HG03432 (cell line): ENCODE measurements around the gene CYTH3.
"Not testable (repeated sequence)": the region's sequence is repeated elsewhere in the genome, so short reads cannot be mapped to it uniquely, and the experiment has no call there.

ENCODE experiments used
- ATAC-seq: cut with Tn5 transposase; IDR thresholded peaks from one replicate; pipeline ENCODE4 v1.9.1; 2021; ENCODE audit warnings: mild to moderate bottlenecking, moderate library complexity; ENCODE audit not compliant: unreplicated experiment

The CYTH3 gene

GRCh38 chr7:6234384-6234783, 38.0 kb downstream of the CYTH3 start:
- peak; percentile 78 for ATAC-seq

GRCh38 chr7:6232534-6232933, 39.9 kb downstream of the CYTH3 start:
- peak; percentile 32 for ATAC-seq

DNA sequence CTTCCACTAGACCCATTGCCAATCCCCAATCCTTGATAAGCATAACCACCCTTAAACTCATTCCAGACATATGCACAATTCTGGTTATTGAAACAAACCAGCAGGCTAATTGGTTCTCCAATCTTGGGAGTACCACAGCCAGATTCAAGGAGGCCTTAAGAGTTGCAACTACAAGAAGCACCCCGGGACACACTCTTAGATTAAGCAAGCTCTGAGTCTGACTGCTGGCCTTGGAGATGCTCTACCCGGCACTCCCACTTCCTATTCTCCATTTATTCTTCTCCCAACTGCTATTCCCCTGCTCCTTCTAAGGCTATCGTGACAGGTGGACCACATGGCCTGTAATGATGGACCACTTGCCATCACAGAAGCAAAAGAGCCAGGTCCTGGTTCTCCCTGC, 40.3 kb downstream of the CYTH3 start:
- ATAC-seq = no peak

- no peak for ATAC-seq
Measured at GRCh38 chr7:6231184-6231583, 41.2 kb downstream of the CYTH3 start.

- not testable (repeated sequence) for ATAC-seq
Measured at GRCh38 chr7:6229284-6229683, 43.1 kb downstream of the CYTH3 start.

GRCh38 chr7:6228361-6229229, 43.8 kb downstream of the CYTH3 start:
- ATAC-seq = peak; percentile 84

GRCh38 chr7:6227294-6227846, 45.1 kb downstream of the CYTH3 start:
- ATAC-seq = no peak

GRCh38 chr7:6226194-6226799, 46.1 kb downstream of the CYTH3 start:
- no peak for ATAC-seq

DNA sequence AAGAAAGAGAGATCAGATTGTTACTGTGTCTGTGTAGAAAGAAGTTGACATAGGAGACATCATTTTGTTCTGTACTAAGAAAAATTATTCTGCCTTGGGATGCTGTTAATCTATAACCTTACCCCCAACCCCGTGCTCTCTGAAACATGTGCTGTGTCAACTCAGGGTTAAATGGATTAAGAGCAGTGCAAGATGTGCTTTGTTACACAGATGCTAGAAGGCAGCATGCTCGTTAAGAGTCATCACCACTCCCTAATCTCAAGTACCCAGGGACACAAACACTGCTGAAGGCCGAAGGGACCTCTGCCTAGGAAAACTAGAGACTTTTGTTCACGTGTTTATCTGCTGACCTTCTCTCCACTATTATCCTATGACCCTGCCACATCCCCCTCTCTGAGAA, 49.0 kb downstream of the CYTH3 start:
- not testable (repeated sequence) for ATAC-seq

- ATAC-seq = not testable (repeated sequence)
Measured at GRCh38 chr7:6223010-6223409, 49.4 kb downstream of the CYTH3 start.

GRCh38 chr7:6221340-6222319, 50.8 kb downstream of the CYTH3 start:
- peak; percentile 64 for ATAC-seq

GRCh38 chr7:6218329-6218728, 54.1 kb downstream of the CYTH3 start:
- ATAC-seq = no peak

GRCh38 chr7:6212008-6212407, 60.4 kb downstream of the CYTH3 start:
- ATAC-seq = no peak

DNA sequence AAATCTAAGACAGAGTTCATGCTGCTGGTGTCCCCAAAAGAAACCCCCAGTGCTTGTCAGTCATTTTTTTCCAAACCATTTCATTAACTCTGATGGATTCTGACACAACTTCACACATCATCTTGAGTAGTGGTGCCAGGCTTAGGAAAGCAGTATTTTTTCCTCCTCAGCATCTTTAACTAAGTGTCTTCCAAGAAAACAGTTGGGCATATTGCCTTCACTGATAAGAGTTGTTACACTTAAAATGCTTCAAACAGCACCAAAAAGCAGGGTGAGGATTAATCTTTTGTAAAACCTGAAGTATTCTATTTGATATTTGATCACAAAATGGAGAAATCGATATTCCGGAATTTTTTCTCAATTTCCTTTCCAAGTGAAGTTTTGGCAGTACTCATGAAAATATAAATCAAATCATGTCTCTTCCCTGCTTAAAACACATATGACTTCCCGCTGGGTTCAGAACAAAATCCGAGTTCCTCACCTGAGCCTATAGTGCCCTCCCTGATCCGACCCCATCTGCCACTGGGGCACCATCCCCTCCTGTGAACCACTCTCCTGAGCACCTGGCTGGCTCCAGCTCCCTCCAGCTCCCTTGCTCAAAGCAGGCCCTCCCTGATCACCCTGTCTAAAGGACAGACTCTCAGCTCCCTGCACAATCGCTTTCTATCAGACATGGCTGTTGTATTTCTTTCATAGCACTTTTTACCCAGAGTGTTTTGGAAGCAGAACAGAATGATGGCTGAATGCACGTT, 61.6 kb downstream of the CYTH3 start:
- no peak for ATAC-seq

DNA sequence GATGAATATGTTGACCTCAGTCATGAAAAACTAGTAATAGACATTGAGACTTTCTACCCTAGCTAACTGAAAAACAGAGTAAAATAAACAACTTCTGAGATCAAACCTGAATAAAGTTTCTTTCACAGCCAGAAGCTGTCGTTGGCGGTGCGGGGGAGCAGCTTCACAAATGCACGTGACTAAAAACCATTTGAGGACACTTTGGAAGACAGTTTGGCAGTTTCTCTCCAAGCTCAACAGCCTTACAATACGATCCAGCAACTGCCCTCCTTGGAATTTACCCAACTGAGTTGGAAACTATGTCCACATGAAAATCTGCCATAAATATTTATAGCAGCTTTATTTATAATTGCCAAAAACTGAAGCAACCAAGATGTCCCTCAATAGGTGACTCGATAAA, 63.1 kb downstream of the CYTH3 start:
- ATAC-seq = no peak

- ATAC-seq = no peak
Measured at GRCh38 chr7:6208573-6209328, 63.7 kb downstream of the CYTH3 start.

DNA sequence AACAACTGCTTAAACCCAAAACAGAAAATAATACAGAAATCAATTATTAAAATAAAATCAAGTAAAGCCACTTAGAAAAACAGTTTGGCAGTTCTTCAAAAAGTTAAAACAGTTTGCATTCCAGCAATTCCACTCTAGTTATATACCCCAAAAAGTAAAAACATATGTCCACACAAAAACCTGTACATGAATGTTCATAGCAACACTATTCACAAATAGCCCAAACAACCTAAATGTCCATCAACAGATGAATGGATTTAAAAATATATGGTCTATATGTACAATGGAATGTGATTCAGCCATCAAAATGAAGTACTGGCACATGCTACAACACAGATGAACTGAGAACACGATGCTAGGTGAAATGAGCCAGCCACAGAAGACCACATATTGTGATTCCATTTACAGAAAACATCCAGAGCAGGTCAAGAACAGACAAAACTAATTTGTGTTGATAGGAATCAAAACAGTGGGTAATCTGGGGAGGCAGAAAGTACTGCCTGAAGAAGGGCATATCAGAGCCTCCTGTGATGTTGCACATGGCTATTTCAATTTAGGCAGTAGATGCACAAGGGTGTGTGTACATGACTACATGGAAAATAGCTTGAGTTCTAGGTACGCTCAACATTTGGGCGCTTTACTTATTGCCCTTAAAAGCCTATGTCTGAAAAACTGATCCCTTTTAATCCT, 66.3 kb downstream of the CYTH3 start:
- ATAC-seq = no peak

- ATAC-seq = no peak
Measured at GRCh38 chr7:6203381-6203780, 69.0 kb downstream of the CYTH3 start.

GRCh38 chr7:6202117-6202516, 70.3 kb downstream of the CYTH3 start:
- ATAC-seq = no peak
